Lower leg skin (tissue), 3 donors: Measurements from ENCODE around the gene FAM240A.

Experiments
- POLR2A ChIP-seq, 2 donors: fragments of 450-650 bp; IDR thresholded peaks; one replicate each; pipeline ENCODE4 v1.6.1; 2016 to 2017; ENCODE audit warnings: antibody characterized with exemption in 2 of 2, mild to moderate bottlenecking in 1 of 2, moderate library complexity in 1 of 2
- TF ChIP-seq, protein P1 (sequence below), 3 donors: fragments of 450-650 bp; IDR thresholded peaks; one replicate each; pipeline ENCODE4 v1.5.1; 2016; ENCODE audit warnings: antibody characterized with exemption in 3 of 3, mild to moderate bottlenecking in 3 of 3, moderate library complexity in 2 of 3

DNA sequence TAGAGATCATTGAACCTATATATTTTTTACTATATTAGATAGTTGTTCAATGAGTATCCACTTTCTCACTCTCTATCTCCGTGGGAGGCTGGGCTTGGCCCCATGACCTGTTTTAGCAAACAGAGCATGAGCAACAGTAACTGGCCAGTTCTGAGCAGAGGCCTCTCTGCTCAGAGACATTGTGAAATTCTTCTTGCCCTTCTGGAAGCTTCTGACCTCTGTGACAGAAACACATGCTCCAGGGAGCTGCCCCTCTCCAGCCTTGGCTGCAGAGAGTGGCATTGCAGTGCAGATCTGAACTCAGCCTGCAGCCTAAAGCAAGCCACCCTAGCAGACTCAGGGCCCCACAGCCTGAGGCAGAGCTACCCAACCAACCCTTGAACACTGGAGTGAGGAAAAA is 20.5 kb downstream of the FAM240A start:
- TF ChIP-seq, protein P1, sequence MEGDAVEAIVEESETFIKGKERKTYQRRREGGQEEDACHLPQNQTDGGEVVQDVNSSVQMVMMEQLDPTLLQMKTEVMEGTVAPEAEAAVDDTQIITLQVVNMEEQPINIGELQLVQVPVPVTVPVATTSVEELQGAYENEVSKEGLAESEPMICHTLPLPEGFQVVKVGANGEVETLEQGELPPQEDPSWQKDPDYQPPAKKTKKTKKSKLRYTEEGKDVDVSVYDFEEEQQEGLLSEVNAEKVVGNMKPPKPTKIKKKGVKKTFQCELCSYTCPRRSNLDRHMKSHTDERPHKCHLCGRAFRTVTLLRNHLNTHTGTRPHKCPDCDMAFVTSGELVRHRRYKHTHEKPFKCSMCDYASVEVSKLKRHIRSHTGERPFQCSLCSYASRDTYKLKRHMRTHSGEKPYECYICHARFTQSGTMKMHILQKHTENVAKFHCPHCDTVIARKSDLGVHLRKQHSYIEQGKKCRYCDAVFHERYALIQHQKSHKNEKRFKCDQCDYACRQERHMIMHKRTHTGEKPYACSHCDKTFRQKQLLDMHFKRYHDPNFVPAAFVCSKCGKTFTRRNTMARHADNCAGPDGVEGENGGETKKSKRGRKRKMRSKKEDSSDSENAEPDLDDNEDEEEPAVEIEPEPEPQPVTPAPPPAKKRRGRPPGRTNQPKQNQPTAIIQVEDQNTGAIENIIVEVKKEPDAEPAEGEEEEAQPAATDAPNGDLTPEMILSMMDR (IDR thresholded peaks at IDR 0.05) = no peak
- no peak for TF ChIP-seq POLR2A (IDR thresholded peaks at IDR 0.05)
